RWPE2 (cell line): ENCODE results near the gene INO80C.

Experiments used
- ATAC-seq: fragments of 200-7000 bp; cut with Tn5 transposase; 3 replicates; pipeline ENCODE4 v1.9.1; 2021; ENCODE audit warnings: low read depth
- DNase-seq: peaks from one replicate; pipeline ENCODE4 v3.0.0-alpha.2; 2020; ENCODE audit warnings: low spot score
- H3K27ac ChIP-seq: fragments of 450-650 bp; 2 replicates; pipeline ENCODE4 v1.5.1; 2017; ENCODE audit warnings: mild to moderate bottlenecking; ENCODE audit not compliant: poor library complexity, severe bottlenecking
- H3K27me3 ChIP-seq: fragments of 250-450 bp; sonication (Bioruptor Pico); 2 replicates; pipeline ENCODE4 v1.5.1; 2021; ENCODE audit warnings: mild to moderate bottlenecking, moderate library complexity; ENCODE audit not compliant: insufficient read depth, poor library complexity, severe bottlenecking
- H3K36me3 ChIP-seq: fragments of 250-450 bp; sonication (Bioruptor Pico); 2 replicates; pipeline ENCODE4 v1.5.1; 2020; ENCODE audit warnings: low read depth, mild to moderate bottlenecking, moderate library complexity
- H3K4me1 ChIP-seq: fragments of 250-450 bp; sonication (Bioruptor Pico); 2 replicates; pipeline ENCODE4 v1.5.1; 2021; ENCODE audit warnings: mild to moderate bottlenecking, moderate library complexity; ENCODE audit not compliant: insufficient read depth, poor library complexity, severe bottlenecking
- H3K4me3 ChIP-seq: fragments of 250-450 bp; sonication (Bioruptor Pico); 2 replicates; pipeline ENCODE4 v1.5.1; 2021; ENCODE audit warnings: mild to moderate bottlenecking, moderate library complexity; ENCODE audit not compliant: severe bottlenecking
- H3K9me3 ChIP-seq: fragments of 250-450 bp; sonication (Bioruptor Pico); 2 replicates; pipeline ENCODE4 v1.5.1; 2021; ENCODE audit warnings: mild to moderate bottlenecking, moderate library complexity; ENCODE audit not compliant: severe bottlenecking
- TF ChIP-seq, protein P1 (sequence below): fragments of 450-650 bp; IDR thresholded peaks from one replicate; pipeline ENCODE4 v1.5.1; 2017; ENCODE audit warnings: mild to moderate bottlenecking, moderate library complexity; ENCODE audit not compliant: poor library complexity, severe bottlenecking

The INO80C gene

GRCh38 chr18:35469725-35470124 is 28.0 kb downstream of the INO80C start:
- ATAC-seq (no peak), DNase-seq (no peak)
- Histone ChIP-seq H3K27me3 (no peaks in the 10 kb centered on the region), H3K4me1 (no peaks in the 10 kb centered on the region), H3K4me3 (no peak overlapping the region), H3K36me3 (peaks cover 61% of the 10 kb centered on the region), H3K27ac (no peak overlapping the region), H3K9me3 (peaks cover 2% of the 10 kb centered on the region)
- TF ChIP-seq, protein P1, sequence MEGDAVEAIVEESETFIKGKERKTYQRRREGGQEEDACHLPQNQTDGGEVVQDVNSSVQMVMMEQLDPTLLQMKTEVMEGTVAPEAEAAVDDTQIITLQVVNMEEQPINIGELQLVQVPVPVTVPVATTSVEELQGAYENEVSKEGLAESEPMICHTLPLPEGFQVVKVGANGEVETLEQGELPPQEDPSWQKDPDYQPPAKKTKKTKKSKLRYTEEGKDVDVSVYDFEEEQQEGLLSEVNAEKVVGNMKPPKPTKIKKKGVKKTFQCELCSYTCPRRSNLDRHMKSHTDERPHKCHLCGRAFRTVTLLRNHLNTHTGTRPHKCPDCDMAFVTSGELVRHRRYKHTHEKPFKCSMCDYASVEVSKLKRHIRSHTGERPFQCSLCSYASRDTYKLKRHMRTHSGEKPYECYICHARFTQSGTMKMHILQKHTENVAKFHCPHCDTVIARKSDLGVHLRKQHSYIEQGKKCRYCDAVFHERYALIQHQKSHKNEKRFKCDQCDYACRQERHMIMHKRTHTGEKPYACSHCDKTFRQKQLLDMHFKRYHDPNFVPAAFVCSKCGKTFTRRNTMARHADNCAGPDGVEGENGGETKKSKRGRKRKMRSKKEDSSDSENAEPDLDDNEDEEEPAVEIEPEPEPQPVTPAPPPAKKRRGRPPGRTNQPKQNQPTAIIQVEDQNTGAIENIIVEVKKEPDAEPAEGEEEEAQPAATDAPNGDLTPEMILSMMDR, result no peak

- no peak overlapping the region for H3K27ac ChIP-seq
- DNase-seq (no peak), ATAC-seq (no peak)
- no peaks in the 10 kb centered on the region for H3K27me3 ChIP-seq
- TF ChIP-seq, protein P1, result no peak
- peaks cover 53% of the 10 kb centered on the region for H3K36me3 ChIP-seq
- H3K4me1 ChIP-seq, result no peaks in the 10 kb centered on the region
- H3K4me3 ChIP-seq, result no peak overlapping the region
- H3K9me3 ChIP-seq, result no peaks in the 10 kb centered on the region
Observed at GRCh38 chr18:35468711-35469110, 29.0 kb downstream of the INO80C start.

DNA sequence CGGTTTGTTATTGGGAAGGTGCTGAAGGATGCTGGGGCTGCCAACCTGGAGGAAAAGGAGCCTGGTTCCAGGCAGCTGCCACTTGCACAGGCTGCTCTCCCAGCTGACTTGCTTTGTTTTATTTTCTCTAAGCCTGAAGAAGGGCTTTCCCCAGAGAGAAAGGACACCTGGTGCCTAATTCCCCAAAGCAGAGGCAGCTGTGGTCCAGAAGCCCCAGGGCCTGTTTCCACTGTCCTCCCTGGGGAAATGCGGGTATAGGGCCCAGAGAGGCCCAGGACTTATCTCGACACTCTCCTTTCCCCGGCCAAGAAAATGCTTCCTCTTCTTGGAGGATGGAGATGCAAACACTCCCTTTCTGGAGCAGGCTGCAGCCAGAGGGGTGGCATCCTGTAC is 30.1 kb downstream of the INO80C start:
- DNase-seq (no peak), ATAC-seq (peak; percentile 6; the same call in 1 of the 3 replicates)
- Histone ChIP-seq H3K36me3 (peaks cover 42% of the 10 kb centered on the region), H3K27ac (no peak overlapping the region), H3K4me3 (no peak overlapping the region), H3K9me3 (no peaks in the 10 kb centered on the region), H3K27me3 (no peaks in the 10 kb centered on the region), H3K4me1 (no peaks in the 10 kb centered on the region)
- TF ChIP-seq, protein P1, result no peak

DNA sequence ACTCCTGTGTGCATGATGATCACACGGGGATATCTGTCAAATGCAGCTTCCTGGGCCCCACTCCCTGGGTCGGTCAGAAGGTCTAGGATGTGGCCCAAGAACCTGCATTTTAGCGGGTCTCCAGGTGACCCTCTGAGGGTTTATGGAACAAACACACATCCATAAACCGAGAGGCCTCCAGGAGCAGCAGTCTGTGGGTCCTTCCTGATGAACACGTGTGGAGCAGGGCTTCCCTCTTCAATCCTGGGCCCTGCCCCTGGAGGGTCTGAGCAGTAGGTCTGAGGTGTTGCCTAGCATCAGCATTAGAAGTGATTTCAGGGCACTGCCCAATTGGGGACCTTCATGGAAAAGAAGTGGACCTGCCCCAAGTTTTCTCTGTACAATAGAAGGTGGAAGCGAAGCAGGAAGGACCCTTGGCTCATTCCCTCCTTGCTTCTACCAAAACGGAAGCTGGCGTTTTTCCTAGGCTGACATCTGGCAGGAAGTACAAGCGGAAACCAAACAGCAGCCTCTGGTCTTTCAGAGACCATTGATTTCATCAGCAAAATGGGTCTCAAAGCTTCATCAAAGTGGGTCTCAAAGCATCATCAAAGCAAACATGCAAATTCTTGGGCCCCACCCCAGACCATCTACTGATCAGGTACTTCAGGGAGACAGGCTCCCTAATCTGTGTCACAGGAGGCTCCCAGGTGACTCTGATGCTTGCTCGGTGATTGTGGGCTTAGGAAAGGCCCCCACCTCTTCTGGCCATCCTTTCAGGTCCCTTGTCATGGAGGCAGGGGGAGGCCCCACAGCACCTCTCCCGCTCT is 30.7 kb downstream of the INO80C start:
- H3K27ac ChIP-seq, result no peak overlapping the region
- H3K4me3 ChIP-seq, result no peak overlapping the region
- H3K27me3 ChIP-seq, result no peaks in the 10 kb centered on the region
- ATAC-seq (no peak), DNase-seq (no peak)
- TF ChIP-seq, protein P1, result no peak
- no peaks in the 10 kb centered on the region for H3K4me1 ChIP-seq
- H3K36me3 ChIP-seq, result peaks cover 36% of the 10 kb centered on the region
- H3K9me3 ChIP-seq, result no peaks in the 10 kb centered on the region

GRCh38 chr18:35466334-35466733 is 31.4 kb downstream of the INO80C start:
- ATAC-seq (no peak), DNase-seq (no peak)
- Histone ChIP-seq H3K36me3 (peaks cover 32% of the 10 kb centered on the region), H3K9me3 (no peaks in the 10 kb centered on the region), H3K4me1 (no peaks in the 10 kb centered on the region), H3K27ac (no peak overlapping the region), H3K27me3 (no peaks in the 10 kb centered on the region), H3K4me3 (no peak overlapping the region)
- TF ChIP-seq, protein P1, result no peak
